Measurements from ENCODE around the gene KRT72. TPM values are rescaled to one million over a fixed set of nuclear protein-coding genes. Genes with fewer than 3 reads are reported as not detected.

KRT72 gene
- under 1 TPM in 3 of 12 donors, not detected in 9; 0.11 to 0.26 (median 0.12) TPM for polyA plus RNA-seq (ENCODE audit: insufficient read length in 12 of 12)
- long read RNA-seq, donor 1, result 0 reads
- long read RNA-seq, donor 2, result 0 reads
- long read RNA-seq, donor 3, result 0 reads
- long read RNA-seq, donor 4, result 0 reads
- long read RNA-seq, donor 5, result 0 reads
- long read RNA-seq, donor 6, result 0 reads
- long read RNA-seq, donor 7, result 0 reads
- long read RNA-seq, donor 8, result 0 reads
- long read RNA-seq, donor 9, result 0 reads
- long read RNA-seq, donor 10, result 0 reads
- long read RNA-seq, donor 11, result 0 reads

DNA sequence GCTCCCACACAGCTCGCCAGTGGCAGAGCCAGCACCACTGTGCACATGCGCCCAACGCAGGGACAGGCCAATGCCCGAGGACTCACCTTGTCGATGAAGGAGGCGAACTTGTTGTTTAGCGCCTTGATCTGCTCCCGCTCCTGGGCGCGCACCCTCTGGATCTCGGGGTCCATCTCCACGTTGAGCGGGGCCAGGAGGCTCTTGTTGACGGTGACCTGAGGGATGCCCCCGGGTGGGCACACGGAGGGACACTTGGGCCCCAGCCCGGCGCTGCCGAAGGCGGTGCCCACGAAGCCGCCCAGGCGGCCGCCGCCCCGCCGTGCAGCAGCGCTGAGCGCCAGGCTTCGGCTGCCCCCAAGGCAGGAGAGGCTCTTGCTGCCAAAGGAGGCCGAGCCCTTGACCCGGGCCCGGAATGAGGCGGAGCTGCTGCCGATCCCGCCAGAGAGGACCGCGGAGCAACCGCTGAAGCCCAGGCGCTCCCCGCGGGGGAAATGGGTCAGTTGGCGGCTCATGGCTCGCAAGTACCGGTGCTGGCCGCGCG is at the start of gene KRT72:
KRT72 (minus strand) TSS at position 523 of the 541 bp plus-strand sequence; CDS start at position 512, 11 bp downstream.
- no peak for DNase-seq

GRCh38 chr12:52650520-52651081 is 49.3 kb upstream of the KRT72 start:
- no peak for DNase-seq

- DNase-seq, result no peak
Observed at GRCh38 chr12:52649066-52649465, 47.8 kb upstream of the KRT72 start.

DNA sequence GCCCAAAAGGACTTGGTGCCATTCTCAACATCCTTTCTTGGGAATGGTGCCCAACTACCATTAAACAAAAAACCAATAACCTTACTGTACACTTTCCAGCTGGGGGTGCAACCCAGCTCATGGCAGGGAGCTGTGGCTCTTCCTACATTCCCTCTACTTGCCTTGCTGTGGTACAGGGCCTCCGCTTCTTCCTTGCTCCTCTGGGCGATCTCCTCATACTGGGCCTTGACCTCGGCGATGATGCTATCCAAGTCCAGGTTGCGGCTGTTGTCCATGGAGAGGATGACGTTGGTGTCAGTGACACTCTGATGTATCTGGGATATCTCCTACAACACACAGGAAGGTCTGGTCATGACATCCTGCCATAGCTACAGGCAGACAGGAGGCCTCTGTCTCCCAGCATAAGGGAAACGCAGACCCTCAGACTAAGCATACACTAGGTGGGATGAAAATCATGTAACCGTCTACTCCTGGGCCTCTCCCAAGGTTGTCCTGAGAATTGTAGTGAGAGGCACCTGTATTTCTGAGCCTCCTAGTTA is 46.8 kb upstream of the KRT72 start:
- no peak for DNase-seq

- no peak for DNase-seq
Observed at GRCh38 chr12:52647601-52648000, 46.3 kb upstream of the KRT72 start.

GRCh38 chr12:52646613-52647012 is 45.4 kb upstream of the KRT72 start:
- DNase-seq, result no peak

DNA sequence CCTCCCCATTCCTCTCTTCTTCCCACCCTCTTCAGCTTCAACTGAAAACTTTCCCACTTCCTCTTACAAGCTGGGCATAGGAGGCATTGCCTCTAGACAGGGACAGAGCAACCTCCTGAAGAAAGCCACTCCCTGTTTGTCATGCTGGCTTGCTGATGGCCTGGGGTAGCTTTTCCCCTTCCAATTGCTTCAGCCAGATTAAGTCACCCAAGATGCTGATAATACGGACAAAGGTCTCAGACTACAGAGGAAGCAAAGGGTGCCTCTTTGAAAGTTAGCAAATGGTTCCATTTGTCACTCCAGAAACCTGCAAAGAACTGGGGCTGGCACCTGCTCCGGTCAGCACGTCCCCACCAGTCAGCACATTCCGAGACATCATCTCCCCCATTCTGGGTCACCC is 44.7 kb upstream of the KRT72 start:
- DNase-seq, result no peak

DNA sequence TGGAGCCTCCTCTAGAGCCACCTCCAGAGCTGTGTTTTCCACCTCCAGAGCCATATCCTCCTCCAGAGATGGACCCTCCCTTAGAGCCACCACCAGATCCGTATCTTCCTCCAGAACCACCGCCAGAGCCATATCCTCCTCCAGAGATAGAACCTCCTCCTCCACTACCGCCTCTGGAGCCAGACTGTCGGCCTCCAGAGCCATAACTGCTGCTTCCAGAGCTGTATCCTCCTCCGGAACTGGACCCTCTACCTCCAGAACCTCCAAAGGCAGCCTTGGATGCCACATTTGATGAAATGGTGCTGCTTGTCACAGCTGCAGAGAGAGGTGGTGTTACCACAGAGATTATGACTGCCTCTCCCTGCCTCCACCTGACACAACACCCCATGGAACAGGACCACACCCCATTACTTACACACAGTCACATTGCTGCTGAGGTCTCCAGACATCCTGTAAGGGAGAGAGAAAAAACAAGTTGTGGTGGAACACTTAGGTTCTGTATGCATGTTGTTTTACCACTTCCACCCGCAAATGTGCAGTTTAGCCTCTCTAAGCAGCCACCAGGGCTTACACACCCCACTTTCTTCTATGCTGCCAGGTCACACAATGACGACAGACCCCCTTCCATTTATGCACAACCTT is 44.0 kb upstream of the KRT72 start:
- DNase-seq, result no peak

- DNase-seq, result no peak
Observed at GRCh38 chr12:52644078-52644415, 42.8 kb upstream of the KRT72 start.

DNA sequence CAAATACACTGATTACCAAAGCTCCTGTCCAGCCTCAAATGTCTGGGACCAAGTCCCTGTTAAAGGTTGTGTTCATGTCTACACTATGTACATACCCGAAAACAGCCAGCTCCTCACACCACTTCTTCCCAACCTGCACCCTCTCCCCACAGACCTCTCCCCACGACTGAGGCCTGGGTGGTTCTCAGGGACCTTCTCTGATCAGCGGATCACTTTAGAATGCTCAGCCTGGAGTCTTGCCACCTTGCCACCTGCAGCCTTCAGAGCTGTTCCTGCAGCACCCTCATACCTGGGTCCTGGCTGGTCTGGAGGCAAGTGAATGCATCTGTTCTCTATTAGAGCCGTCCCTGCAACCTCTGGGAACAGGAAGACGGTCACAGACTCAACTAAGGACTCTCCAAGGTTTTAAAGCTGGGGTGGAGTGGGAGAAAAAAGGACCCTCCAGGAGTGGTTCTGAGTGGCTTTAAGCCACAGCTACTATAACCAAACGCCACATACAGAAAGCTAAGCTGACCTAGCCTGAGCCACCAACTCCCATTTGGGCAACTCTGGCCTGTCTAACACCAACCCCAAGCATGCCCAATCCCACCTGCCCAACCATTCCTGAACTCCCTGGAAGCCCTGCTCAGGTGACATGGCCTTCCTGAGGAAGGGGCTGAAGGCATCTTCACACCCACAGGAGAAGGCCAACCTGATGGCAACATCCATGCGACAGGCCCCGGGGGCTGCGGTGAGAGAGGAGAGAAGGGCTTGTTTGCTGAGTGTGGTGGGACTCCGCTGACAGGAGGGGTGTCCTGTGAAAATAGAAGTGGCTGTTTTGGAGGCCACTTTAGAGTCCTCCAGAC is 42.2 kb upstream of the KRT72 start:
- no peak for DNase-seq

- no peak for DNase-seq
Observed at GRCh38 chr12:52641468-52641867, 40.2 kb upstream of the KRT72 start.

DNA sequence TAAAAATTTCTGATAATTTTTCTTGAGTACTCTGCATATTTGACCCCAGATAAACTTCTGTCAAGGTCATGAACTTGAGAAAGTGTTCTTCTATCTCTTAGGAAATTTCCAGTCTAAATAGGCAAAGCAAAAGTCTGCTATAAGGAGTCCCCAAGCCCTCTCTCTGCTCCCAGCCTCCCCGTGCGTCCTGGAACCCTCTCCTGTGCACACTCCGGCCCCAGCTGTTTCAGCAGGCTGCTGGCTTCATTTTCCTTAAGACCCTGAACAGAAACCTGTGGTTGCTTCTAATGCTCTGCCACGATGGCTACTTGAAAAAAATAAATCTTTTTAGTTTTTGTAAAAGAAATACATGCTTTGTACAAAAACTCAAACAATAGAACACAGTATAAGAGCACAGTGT is 36.0 kb upstream of the KRT72 start:
- no peak for DNase-seq

DNA sequence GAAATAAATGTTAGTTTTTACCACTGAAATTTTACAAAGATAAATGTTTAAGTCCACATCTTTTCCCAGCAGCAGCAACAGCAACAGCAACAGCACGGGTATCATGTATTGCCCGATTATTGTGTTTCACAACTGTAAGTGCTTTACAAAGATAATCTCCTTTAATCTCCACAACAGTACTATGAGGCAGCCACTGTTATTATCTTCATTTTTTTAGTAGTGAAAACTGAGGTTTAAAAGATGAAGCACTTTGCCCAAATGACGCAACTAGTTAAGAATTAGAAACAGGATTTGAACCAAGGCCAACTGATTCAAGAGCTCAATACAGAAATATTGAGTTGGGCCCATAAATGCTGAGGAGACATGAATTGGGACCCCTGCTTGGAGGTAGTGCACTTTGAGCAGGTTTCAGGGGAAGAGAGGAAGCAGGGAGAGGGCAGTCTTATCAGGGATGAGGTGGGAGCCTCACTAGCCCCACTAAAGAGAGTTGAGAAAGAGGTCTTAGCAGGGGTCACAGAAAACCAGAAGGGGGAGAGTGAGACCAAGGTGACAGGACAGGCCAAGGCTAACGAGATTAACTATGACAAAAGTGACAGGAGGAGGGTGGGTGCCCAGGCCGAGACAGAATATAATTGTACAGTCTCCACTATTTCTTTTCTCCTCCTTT is 35.5 kb upstream of the KRT72 start:
- DNase-seq, result no peak

- DNase-seq, result no peak
Observed at GRCh38 chr12:52636189-52636588, 34.9 kb upstream of the KRT72 start.

GRCh38 chr12:52634266-52635056 is 33.2 kb upstream of the KRT72 start:
- peak; percentile 22 for DNase-seq

DNA sequence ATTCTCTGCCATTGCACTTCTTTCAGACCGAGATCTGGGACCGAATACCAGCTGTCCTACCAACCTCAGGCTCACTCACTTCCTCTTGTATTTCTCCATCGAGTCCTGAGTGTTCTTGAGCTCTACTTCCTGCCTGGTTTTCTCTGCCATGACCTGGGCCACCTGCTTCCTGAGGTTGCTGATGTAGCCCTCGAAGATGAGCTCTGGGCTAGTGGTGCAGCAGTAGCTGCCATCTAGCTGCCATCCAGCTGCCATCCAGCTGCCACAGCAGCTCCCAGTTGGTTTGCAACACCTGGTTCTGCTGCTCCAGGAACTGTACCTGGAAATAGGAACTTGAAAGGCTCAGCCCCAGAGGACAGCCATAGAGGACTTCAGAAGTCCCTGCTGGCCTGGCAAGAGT is 32.1 kb upstream of the KRT72 start:
- DNase-seq, result no peak

GRCh38 chr12:52632656-52633055 is 31.4 kb upstream of the KRT72 start:
- DNase-seq, result no peak

- no peak for DNase-seq
Observed at GRCh38 chr12:52631676-52632459, 30.6 kb upstream of the KRT72 start.

DNA sequence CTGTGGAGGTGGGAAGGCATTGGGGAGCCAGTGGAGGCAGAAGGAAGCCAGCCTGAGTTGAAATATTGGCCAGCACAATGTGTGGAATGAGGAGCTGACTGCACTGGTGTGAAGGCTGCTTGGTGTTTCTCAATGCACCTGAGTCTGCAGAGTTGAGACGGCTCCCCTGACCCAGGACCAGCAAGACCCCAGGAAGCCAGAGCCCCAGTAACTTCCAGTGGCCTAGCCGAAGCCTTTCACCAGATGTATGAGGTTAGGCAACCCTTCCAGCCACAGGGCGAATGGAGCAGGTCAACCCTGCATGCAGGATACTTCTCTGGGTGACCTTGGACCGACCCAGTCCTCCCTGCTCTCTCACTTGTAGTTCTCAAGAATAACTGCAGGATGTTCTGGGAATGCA is 30.0 kb upstream of the KRT72 start:
- no peak for DNase-seq

Data from muscle of arm (tissue), 14 donors.